ENCODE data around the gene SETD9. TPM values are rescaled to one million over a fixed set of nuclear protein-coding genes. Genes with fewer than 3 reads are reported as not detected.

The SETD9 gene
- total RNA-seq, 3 donors from 2014 or later: 11.1 to 23.8 (median 18.9) TPM

DNA sequence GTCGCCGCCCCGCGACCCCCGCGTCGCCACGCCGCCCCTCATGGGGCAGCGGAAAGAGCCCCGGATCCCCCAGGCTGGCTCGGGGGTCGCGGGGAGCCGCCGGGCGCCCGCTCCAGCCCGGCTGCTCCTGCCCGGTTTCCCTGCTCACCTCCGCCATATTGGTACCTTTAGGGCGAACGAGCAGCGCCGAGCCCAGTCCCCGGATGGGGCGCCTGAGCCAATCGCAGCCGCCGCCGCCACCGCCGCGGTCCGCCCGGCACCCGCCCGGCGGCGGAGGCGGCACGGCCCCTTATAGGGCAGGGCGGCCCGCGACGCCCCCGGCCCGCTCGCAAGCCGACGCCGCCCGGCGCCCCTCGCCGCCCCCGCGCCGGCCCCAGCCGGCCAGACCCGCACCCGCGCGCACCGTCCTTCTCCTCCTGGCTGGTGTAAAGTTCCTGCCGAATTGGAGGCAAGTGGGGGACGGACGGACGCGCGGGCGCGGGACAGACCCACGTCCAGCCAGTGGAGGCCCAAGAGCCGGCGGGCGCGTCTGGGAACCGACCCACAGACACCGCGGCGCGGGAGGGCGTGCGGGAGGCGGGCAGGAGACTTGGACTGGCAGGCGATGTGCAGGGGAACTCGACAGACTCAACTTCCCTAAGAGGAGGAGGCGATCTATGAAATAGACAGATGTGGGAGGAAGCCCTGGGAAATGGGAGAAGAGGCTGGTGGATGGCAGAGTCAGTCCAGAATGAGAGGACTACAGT, 42.7 kb downstream of the SETD9 start, which contains the start of gene MIER3:
Gene MIER3 (minus strand): TSS at position 178 of the 746 bp plus-strand sequence. CDS start 21 bp downstream, at position 157.
- ATAC-seq: peak; percentile 93
- TF ChIP-seq, protein P1, sequence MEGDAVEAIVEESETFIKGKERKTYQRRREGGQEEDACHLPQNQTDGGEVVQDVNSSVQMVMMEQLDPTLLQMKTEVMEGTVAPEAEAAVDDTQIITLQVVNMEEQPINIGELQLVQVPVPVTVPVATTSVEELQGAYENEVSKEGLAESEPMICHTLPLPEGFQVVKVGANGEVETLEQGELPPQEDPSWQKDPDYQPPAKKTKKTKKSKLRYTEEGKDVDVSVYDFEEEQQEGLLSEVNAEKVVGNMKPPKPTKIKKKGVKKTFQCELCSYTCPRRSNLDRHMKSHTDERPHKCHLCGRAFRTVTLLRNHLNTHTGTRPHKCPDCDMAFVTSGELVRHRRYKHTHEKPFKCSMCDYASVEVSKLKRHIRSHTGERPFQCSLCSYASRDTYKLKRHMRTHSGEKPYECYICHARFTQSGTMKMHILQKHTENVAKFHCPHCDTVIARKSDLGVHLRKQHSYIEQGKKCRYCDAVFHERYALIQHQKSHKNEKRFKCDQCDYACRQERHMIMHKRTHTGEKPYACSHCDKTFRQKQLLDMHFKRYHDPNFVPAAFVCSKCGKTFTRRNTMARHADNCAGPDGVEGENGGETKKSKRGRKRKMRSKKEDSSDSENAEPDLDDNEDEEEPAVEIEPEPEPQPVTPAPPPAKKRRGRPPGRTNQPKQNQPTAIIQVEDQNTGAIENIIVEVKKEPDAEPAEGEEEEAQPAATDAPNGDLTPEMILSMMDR (IDR thresholded peaks at IDR 0.05): no peak
- intact Hi-C loops (cut with DNase I, micrococcal nuclease): no loop called here
- peaks cover 12% of the 10 kb centered on the region for H3K4me1 ChIP-seq (ENCODE audit: low read depth)
- no peaks in the 10 kb centered on the region for H3K36me3 ChIP-seq (ENCODE audit: low read depth)
- no peaks in the 10 kb centered on the region for H3K9me3 ChIP-seq
- H3K4me3 ChIP-seq: peak within 1 kb of the TSS; percentile 89
- DNase-seq: peak; percentile 82 to 90 (median 88)

DNA sequence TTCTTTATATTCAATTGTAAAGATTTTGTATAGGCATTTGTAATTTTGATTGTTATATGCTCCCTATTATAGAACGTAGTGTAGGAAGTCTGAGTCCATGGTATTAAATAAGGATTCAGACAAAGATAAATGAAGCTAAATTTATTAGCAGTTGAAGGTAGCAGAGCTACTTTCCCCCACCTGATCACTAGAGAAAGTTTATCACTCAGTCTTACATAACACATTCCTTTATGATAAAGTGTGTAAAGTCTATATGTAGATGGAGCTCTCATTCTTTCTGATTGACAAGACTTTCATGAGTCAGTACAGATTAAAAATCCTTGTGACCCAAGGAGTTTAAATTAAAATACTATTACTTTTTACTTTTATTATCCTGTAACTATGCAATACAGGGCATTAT, 44.9 kb downstream of the SETD9 start:
- no peaks in the 10 kb centered on the region for H3K9me3 ChIP-seq
- ATAC-seq: no peak
- TF ChIP-seq, protein P1 (IDR thresholded peaks at IDR 0.05): no peak
- intact Hi-C loops (cut with DNase I, micrococcal nuclease): no loop called here
- H3K36me3 ChIP-seq (ENCODE audit: low read depth): no peaks in the 10 kb centered on the region
- peaks cover 16% of the 10 kb centered on the region for H3K4me1 ChIP-seq (ENCODE audit: low read depth)
- no peak for DNase-seq
- H3K4me3 ChIP-seq: no peak overlapping the region

DNA sequence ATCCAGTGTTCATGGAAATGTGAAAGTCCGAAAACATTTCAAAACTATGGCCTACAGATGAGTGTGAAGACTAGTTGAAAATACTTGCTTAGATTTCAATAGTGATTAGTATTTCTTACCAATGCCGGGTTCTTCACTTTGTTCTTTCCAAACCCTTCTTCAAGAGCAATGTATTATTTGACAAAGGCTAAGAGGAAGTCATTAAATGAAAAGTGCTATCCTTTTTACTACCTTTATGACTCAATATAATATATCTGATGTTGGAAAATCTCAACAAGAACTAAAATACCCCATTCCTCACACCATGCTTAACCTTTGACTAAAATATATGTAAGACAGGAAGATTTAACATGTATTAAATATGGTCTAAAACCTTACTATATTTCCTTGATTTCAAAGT, 49.2 kb downstream of the SETD9 start:
- peak; percentile 61 for ATAC-seq
- H3K4me3 ChIP-seq: no peak overlapping the region
- intact Hi-C loops (cut with DNase I, micrococcal nuclease): no loop called here
- no peaks in the 10 kb centered on the region for H3K36me3 ChIP-seq (ENCODE audit: low read depth)
- TF ChIP-seq, protein P1 (IDR thresholded peaks at IDR 0.05): no peak
- no peaks in the 10 kb centered on the region for H3K9me3 ChIP-seq
- H3K4me1 ChIP-seq (ENCODE audit: low read depth): peaks cover 10% of the 10 kb centered on the region
- no peak for DNase-seq

DNA sequence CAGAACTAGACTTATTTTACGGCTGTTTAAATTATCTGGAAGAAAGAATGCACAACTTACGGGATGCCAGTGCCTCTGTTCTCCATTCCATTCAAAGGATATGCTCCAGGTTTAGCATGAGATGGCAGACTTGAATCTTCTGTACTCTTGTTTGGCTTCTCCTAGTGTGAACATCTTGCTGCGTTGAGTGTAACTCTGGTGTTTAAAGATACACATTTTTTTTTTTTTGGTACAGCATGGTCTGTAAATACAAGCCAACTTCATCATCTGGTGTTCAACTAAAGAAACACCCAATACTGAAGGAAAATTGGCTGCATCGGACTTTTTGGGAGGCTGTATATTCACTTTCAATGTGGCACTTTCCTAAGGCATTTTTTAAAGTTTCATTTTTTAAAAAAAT, 49.9 kb downstream of the SETD9 start:
- Histone ChIP-seq H3K4me3 (no peak overlapping the region), H3K36me3 (ENCODE audit: low read depth) (no peaks in the 10 kb centered on the region), H3K4me1 (ENCODE audit: low read depth) (peaks cover 15% of the 10 kb centered on the region), H3K9me3 (no peaks in the 10 kb centered on the region)
- ATAC-seq (no peak), DNase-seq (no peak)
- intact Hi-C loops (cut with DNase I, micrococcal nuclease): no loop called here
- TF ChIP-seq, protein P1 (IDR thresholded peaks at IDR 0.05): no peak

DNA sequence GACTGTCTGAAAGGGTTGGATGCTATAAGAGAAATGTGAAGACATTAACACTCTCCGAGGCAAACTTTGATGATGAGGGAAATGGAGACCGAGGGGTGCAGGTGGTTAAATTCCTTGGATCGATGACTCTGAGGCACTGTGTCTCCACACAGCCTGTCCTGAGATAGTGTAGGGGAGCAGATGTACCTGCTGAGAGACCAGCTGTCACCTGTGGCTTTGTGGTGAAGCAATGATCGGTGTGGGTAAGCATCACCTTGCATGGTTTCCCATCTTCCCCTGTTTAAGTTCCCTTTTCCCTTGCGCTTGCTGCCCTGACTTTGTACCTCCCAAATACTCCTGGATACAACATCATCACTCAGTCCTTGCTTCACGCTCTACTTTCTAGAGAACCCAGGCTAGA, 52.4 kb downstream of the SETD9 start:
- H3K36me3 ChIP-seq (ENCODE audit: low read depth): no peaks in the 10 kb centered on the region
- peaks cover 15% of the 10 kb centered on the region for H3K4me1 ChIP-seq (ENCODE audit: low read depth)
- TF ChIP-seq, protein P1 (IDR thresholded peaks at IDR 0.05): no peak
- intact Hi-C loops (cut with DNase I, micrococcal nuclease): no loop called here
- no peaks in the 10 kb centered on the region for H3K9me3 ChIP-seq
- no peak overlapping the region for H3K4me3 ChIP-seq
- no peak for ATAC-seq
- no peak for DNase-seq
